ENCODE measurements around the gene ELF5. TPM values are rescaled to one million over a fixed set of nuclear protein-coding genes. Genes with fewer than 3 reads are reported as not detected.

The ELF5 gene
- total and polyA plus RNA-seq, 8 donors: 0.09 to 0.46 (median 0.14) TPM; not detected in 2

DNA sequence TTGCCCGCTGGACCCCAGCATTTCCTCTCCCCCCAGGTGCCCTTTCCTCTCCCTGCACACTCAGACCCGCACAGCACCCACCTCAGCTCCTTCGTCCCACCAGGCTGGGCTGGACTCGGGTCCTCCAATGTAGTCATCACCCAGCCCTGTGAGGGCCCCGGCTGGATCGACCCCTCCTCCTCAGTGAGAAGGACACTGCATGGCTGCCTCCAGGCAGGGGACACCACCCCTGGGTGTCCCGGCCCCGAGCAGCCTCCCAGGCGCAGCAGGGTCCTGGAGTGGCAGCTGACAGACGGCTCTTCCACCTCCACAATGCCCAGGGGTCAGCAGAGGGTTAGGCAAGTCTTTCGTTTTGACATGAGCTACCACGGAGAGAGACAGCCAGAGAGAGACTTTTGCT lies 11.1 kb upstream of the ELF5 start:
- TF ChIP-seq, protein P1, sequence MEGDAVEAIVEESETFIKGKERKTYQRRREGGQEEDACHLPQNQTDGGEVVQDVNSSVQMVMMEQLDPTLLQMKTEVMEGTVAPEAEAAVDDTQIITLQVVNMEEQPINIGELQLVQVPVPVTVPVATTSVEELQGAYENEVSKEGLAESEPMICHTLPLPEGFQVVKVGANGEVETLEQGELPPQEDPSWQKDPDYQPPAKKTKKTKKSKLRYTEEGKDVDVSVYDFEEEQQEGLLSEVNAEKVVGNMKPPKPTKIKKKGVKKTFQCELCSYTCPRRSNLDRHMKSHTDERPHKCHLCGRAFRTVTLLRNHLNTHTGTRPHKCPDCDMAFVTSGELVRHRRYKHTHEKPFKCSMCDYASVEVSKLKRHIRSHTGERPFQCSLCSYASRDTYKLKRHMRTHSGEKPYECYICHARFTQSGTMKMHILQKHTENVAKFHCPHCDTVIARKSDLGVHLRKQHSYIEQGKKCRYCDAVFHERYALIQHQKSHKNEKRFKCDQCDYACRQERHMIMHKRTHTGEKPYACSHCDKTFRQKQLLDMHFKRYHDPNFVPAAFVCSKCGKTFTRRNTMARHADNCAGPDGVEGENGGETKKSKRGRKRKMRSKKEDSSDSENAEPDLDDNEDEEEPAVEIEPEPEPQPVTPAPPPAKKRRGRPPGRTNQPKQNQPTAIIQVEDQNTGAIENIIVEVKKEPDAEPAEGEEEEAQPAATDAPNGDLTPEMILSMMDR (IDR thresholded peaks at IDR 0.05): no peak
- FAIRE-seq: no peak
- no peaks in the 10 kb centered on the region for H3K36me3 ChIP-seq
- H3K4me1 ChIP-seq: no peaks in the 10 kb centered on the region
- no peak for DNase-seq
- no peak overlapping the region for H3K4me3 ChIP-seq
- ATAC-seq: no peak
- intact Hi-C loops (cut with DNase I): no loop called here
- H3K9me3 ChIP-seq: no peaks in the 10 kb centered on the region
- H3K27ac ChIP-seq: no peak overlapping the region
- 72 to 76% methylated on average over 11 to 12 of the region's 12 CpGs for WGBS, 2 donors
- no peaks in the 10 kb centered on the region for H3K27me3 ChIP-seq

DNA sequence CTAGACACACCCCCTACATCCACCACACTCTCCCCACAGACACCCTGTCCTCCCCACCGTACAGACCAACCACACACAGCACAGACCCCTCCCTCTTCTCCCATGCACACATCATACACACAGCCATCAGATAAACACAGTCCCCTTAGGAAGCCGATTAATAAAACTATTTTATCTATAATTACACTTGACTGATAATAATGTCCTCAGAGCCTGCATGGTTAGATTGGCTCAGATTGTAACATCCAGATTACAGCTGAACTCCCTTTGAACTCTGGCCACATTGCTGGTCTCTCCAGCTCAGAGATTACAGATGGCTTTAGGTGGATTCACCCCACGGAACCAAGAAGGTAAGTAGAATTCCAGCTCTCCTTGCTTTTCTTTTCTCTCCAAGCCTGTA lies 9.5 kb upstream of the ELF5 start:
- FAIRE-seq (no peak), ATAC-seq (no peak), DNase-seq (no peak)
- no peak overlapping the region for H3K27ac ChIP-seq
- no peaks in the 10 kb centered on the region for H3K4me1 ChIP-seq
- intact Hi-C loops (cut with DNase I): no loop called here
- no peaks in the 10 kb centered on the region for H3K9me3 ChIP-seq
- TF ChIP-seq, protein P1 (IDR thresholded peaks at IDR 0.05): no peak
- H3K36me3 ChIP-seq: no peaks in the 10 kb centered on the region
- WGBS, 2 donors: 56 to 59% methylated on average over 3 of the region's 3 CpGs
- H3K4me3 ChIP-seq: no peak overlapping the region
- no peaks in the 10 kb centered on the region for H3K27me3 ChIP-seq

DNA sequence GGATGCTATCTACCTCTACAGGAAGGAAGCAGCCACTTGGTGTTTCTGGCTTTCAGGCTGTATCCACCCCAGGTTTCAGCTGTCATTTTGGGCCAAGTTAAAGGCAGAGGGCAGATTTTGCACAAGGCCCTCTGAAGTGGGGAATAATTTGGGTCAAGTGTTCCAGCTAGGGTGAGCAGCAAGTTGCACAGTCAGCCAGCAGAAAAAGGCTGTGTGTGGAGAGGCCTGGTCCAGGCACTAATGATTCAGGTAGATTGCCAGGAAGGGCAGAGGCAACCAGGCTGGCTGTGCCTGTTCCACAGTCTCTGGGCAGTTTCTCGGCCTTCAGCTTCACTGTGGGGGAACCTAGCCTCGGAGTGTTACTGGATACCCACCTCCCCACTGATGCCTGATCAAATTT lies 8.6 kb upstream of the ELF5 start:
- no peak for ATAC-seq
- Histone ChIP-seq H3K4me3 (no peak overlapping the region), H3K36me3 (no peaks in the 10 kb centered on the region), H3K27me3 (no peaks in the 10 kb centered on the region), H3K9me3 (no peaks in the 10 kb centered on the region), H3K27ac (no peak overlapping the region), H3K4me1 (no peaks in the 10 kb centered on the region)
- intact Hi-C loops (cut with DNase I): no loop called here
- DNase-seq: no peak
- TF ChIP-seq, protein P1 (IDR thresholded peaks at IDR 0.05): no peak
- FAIRE-seq: no peak
- WGBS, 2 donors: 83 to 97% methylated on average over 2 of the region's 2 CpGs

DNA sequence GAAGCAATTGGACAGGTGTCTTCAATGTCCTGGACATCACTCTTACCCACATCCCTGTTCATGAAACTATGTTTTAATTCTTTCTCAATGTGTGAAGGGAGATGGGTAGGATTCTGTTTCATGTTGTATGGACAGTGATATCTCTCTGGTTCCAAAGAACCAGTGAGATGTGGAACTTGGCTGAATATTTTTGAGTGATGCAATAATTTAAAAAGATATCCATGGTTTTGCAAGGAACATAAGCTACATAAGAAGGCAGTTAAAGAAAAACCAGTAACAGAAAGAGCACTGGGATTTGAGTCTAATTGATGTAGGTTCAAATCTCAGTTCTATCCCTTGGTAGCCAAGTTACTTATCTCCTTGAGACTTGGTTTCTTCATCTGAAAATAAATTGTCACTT lies 7.7 kb upstream of the ELF5 start:
- Histone ChIP-seq H3K27me3 (no peaks in the 10 kb centered on the region), H3K4me1 (no peaks in the 10 kb centered on the region), H3K36me3 (no peaks in the 10 kb centered on the region), H3K27ac (no peak overlapping the region), H3K9me3 (no peaks in the 10 kb centered on the region), H3K4me3 (no peak overlapping the region)
- DNase-seq (no peak), FAIRE-seq (no peak), ATAC-seq (no peak)
- TF ChIP-seq, protein P1 (IDR thresholded peaks at IDR 0.05): no peak
- intact Hi-C loops (cut with DNase I): no loop called here

DNA sequence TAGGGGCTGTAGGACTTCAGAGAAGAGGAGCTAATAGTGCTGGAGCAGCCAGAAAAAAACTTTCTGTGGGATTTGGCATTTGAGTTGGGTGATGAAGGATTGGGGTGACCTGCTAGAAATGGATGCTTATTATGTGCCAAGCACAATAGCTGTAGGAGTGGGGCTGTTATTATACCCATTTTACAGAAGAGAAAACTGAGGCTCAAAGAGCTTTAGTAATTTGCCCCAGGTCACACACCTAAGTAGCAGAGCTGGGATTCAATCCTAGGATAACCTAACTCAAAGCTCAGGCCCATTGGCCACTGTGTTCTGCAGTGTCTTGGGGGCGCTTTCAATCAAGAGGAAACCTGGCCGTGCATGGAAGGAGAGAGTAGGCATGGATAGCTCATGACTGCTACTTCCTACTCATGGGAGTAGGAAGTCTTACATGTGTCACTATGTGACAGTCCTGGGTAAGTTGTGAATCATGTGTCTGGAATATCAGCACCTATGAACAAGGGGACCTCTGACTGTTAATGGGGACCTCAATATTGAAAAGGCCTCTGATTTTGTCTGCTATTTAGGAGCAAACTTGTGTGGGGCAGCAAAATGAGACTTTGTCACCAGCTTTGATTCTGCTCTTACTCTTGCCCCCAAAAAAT lies 6.1 kb upstream of the ELF5 start:
- TF ChIP-seq, protein P1 (IDR thresholded peaks at IDR 0.05): no peak
- no peak overlapping the region for H3K4me3 ChIP-seq
- DNase-seq: no peak

More for the DNA sequence above, 6.1 kb upstream of the ELF5 start:
- H3K36me3 ChIP-seq: no peaks in the 10 kb centered on the region
- ATAC-seq (no peak), FAIRE-seq (no peak)
- 90 to 93% methylated on average over 2 of the region's 2 CpGs for WGBS, 2 donors
- no peaks in the 10 kb centered on the region for H3K9me3 ChIP-seq
- H3K27ac ChIP-seq: no peak overlapping the region
- intact Hi-C loops (cut with DNase I): no loop called here
- no peaks in the 10 kb centered on the region for H3K4me1 ChIP-seq
- no peaks in the 10 kb centered on the region for H3K27me3 ChIP-seq

Measured in pancreas (tissue), 10 donors.